ENCODE results near the gene ARHGEF16.

ARHGEF16 gene

DNA sequence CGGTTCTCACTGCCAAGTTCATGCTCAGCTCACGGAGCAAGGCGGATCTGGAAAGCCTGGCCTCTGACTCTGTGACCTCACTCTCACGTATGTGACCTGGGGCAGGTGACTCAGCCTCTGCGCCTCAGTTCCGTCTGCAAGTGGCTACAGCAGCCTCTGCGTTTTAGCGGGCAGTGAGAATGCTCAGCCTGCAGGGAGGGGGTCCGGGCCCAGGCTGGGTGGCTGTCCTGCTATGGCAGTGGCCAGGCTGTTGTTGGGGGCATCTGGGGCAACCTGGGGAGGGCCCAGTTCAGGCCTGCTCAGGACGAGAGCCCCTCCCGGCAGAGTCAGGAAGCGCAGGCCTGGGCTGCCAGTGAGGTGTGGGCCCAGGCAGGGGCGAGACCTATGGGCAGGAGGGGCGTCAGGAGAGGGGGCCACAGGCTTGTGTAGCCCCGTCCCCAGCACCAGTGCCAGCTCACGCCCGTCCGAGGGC, 27.9 kb downstream of the ARHGEF16 start:
- no peak for DNase-seq (ENCODE audit: low read depth in 2 of 2)

GRCh38 chr1:3483380-3483779, 28.9 kb downstream of the ARHGEF16 start:
- DNase-seq (ENCODE audit: low read depth in 2 of 2), result no peak

- DNase-seq (ENCODE audit: low read depth in 2 of 2), result peak; percentile 25 to 38
These were observed 29.5 kb downstream of the ARHGEF16 start for GRCh38 chr1:3483801-3484444.

- no peak for DNase-seq (ENCODE audit: low read depth in 2 of 2)
These were observed 30.6 kb downstream of the ARHGEF16 start for GRCh38 chr1:3485016-3485415.

DNA sequence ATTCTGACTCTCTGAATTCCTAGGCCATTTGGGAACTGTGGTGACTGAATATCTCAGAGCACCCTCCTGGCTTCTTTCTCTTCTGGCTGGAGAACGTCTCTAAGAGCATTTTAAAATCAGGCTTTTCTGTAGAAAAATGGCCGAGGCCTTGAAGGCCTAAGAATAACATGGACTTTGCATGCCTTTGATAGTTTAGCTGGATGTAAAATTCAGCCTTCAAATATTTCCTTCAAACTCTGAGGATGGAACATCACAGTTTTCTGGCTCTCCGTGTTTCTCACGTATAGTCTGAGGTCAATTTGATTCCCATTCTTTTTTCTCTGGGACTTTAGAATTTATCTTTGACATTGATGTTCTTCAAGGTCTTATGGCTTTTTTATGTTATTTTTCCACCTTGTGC, 34.0 kb downstream of the ARHGEF16 start:
- DNase-seq (ENCODE audit: low read depth in 2 of 2), result no peak

DNA sequence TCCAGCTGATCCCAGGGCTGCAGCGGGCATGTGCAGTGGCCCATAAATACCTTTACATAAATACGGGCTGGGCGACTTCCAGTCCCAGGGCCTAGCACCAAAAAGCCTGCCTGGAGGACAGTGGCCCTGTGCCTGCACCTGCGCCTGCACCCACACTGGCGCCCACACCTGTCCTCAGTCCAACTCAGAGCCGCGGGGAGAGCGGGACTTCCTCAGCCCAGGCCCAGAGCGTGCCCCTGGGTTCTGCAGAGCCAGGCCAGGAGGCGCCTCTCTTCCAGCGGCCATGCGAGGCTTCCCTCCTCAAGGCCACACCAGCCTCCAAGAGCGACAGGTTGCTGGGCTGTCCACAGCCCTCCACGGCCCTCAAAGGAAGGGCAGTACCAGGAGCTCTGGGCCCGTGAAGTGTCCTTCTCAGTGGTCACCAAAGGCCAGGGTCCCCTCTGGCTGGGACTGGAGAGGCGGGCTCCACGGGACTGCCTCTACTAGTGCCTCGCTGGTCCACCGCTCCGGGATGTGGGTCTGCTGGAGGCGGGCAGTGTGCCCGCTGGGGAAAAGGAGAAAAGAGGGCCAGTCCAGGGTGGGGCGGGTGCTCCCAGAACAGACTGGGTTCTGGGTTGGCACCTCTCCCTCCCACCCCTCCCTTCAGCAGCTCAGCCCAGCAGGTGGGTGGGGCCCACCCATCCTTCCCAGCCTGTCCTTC, 35.7 kb downstream of the ARHGEF16 start:
- DNase-seq (ENCODE audit: low read depth in 2 of 2), result no peak

DNA sequence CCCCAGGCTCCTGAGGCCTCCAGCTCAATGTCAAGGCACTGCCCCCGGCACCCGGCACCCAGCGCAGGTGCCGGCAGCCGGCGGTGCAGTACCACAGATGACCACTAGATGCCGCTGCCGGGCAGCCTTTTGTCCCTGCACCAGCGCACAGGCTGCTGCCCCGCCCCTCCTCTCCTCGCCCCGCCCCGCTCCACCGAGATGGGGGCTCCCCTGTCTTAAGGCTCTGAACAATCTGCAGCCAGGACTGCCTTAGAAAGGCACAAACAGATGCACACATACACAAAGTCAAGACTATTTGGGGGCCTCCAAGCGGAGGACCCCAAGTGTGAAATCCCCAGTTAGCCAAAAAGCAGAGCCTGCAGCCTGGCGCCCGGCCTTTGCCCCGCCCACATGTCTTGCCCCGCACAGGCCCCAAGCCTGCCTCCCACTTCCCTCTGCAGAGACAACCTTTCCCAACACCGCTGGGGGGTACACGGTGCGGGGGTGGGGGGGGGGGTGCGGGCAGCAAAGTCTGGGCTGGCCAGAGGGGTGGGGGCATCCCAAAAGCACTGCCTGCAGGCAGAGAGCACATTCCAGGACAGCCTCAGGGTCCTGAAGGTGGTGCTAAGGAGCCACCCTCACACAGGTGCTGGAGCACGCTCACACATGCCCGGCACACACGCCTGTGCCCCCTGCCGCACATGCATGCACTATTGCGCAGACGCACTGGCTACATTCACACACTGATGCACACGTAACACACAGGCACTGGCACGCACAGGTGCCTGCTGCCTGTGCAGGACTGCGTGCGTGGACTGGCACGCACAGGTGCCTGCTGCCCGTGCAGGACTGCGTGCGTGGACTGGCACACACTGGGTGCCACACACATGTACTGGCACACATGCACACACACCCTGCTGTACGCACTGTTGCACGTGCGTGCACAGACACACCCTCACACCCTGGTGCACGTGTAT, 37.1 kb downstream of the ARHGEF16 start:
- peak; percentile 79 to 85 for DNase-seq (ENCODE audit: low read depth in 2 of 2)

GRCh38 chr1:3492545-3493246, 38.2 kb downstream of the ARHGEF16 start:
- DNase-seq (ENCODE audit: low read depth in 2 of 2), result no peak

GRCh38 chr1:3494321-3495308, 40.1 kb downstream of the ARHGEF16 start:
- no peak for DNase-seq (ENCODE audit: low read depth in 2 of 2)

DNA sequence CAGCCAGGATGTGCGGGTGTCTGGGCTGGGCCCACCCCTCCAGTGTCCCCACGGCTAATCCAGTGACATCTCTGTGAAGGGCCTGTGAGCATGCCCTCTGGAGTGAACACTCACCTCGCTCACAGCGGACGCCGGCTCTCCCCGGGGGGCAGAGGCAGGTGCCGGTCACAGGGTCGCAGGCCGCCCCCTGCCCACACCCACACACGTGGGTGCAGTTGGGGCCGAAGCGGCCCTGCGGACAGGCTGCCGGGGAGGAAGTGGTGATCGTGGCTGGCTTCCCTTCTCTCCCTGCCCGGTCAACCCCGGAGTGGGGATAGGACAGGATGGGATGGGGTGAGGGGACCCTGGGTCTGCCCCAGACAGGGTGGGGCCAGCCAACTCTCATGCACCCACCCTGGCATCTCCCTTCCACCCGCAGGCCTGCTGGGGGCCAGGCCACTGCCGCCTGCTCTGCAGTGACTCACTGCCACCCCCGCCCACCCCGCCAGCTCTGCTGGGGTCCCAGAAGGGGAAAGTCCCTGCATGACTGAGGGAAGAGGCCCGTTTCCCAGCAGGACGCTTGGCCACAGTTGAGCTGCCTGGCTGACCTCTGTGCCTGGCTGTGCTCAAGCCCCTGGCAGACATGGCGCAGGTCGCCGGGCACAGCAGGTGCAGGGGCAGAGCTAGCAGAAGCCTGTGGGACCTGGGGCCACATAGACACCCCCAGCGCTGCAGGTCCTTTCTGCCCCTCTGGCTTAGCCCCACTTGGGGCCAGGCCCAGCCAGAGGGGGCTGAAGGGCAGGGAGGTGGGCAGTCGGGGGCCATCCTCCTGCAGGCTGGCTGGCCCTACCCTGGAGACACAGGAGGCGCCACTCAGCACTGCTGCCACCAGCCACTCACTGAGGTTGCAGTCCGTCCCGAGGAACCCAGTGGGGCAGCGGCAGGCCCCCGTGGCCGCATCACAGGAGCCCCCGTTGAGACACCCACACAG, 41.6 kb downstream of the ARHGEF16 start:
- DNase-seq (ENCODE audit: low read depth in 2 of 2), result no peak

- no peak for DNase-seq (ENCODE audit: low read depth in 2 of 2)
These were observed 42.5 kb downstream of the ARHGEF16 start for GRCh38 chr1:3496916-3497315.

DNA sequence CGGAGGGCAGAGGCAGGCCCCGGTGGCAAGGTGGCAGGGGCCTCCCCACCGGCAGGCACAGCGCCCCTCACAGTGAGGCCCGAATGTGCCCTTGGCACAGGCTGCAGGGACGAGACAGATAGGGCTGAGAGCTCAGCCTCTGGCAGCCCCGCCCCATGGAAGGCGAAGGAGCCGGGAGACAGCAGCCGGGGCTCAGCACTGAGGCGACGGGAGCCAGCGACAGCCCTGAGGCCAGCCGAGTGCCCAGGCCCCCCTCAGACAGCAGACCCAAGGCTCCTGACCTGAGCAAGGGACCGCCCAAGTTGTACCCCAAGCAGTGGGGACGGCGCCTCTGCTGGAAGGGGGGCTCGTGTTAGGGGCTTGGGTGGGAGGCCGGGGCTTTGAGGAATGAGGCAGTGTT, 43.1 kb downstream of the ARHGEF16 start:
- no peak for DNase-seq (ENCODE audit: low read depth in 2 of 2)

DNA sequence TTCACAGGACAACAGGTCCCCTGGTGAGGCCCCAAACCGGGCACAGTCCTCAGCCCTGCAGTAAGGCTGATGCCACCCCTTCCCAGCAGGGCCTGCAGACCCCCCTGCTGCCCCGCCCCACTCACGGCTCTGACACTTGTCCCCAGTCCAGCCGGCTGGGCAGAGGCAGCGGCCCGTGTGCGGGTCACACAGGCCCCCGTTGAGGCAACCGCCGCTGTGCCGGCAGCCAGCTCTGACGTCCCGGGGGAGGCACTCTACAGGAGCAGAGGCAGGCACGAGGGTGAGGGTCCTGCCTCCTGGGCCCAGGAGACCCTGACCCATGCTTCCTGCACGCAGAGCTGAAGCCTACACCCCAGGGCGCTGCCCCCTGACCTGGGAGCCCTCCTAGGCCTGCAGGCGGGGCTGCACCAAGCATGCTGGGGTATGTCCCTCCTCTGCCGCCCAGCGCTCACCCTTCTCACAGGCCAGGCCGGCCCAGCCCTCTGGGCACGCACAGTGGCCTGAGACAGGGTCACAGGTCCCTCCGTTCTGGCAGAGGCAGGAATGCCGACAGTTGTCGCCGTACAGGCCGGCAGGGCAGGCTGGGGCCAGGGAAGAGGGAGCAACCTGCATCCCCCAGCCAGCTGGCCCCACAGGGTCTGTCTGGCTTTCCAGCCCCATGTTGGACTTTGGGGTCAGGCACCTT, 43.9 kb downstream of the ARHGEF16 start:
- DNase-seq (ENCODE audit: low read depth in 2 of 2), result no peak

- DNase-seq (ENCODE audit: low read depth in 2 of 2), result no peak
These were observed 44.5 kb downstream of the ARHGEF16 start for GRCh38 chr1:3498986-3499385.

GRCh38 chr1:3499611-3500010, 45.1 kb downstream of the ARHGEF16 start:
- DNase-seq (ENCODE audit: low read depth in 2 of 2), result no peak

GRCh38 chr1:3500265-3500835, 45.9 kb downstream of the ARHGEF16 start:
- DNase-seq (ENCODE audit: low read depth in 2 of 2), result no peak

GRCh38 chr1:3501437-3501836, 47.0 kb downstream of the ARHGEF16 start:
- no peak for DNase-seq (ENCODE audit: low read depth in 2 of 2)

Data from stimulated activated CD8-positive, alpha-beta memory T cell treated with anti-CD3 and anti-CD28 coated beads, Interleukin-2, amount 100 ng/mL, for 48 hours (primary cell).